ENCODE results near the gene LMF1.

The LMF1 gene

GRCh38 chr16:804193-805048 lies 166.4 kb downstream of the LMF1 start:
- TF ChIP-seq GATA1 (IDR thresholded peaks at IDR 0.05; ENCODE audit: low read depth, low read length) (no peak), POLR2A (IDR thresholded peaks at IDR 0.05; ENCODE audit: low read length) (no peak)
- DNase-seq, result no peak

- no peak for TF ChIP-seq GATA1 (IDR thresholded peaks at IDR 0.05; ENCODE audit: low read depth, low read length)
- TF ChIP-seq POLR2A (IDR thresholded peaks at IDR 0.05; ENCODE audit: low read length), result no peak
- no peak for DNase-seq
Measured at GRCh38 chr16:803754-804080, 167.1 kb downstream of the LMF1 start.
